MCF 10A (cell line): Measurements from ENCODE around the gene DCAKD. TPM values are rescaled to one million over a fixed set of nuclear protein-coding genes. Genes with fewer than 3 reads are reported as not detected.
A peak's percentile ranks its signal among the peaks of the same experiment; 100 is the strongest.

Experiments used
- BruUV-seq: library from RNA; stranded (reverse); fragments of 400-500 nt; replicated peaks from 2 replicates; lab custom pipeline; 2021; lab: Mats Ljungman, UMichigan
- CTCF ChIA-PET: fragments of 300-600 bp; sonication (Branson Sonifier 250); formaldehyde crosslinking; extraction: SDS; loops from one replicate; lab custom pipeline; 2021; ENCODE audit warnings: antibody characterized with exemption, inconsistent platforms; lab: Yijun Ruan, JAX
- POLR2A ChIA-PET: fragments of 300-600, 350-650 bp; sonication (Branson Sonifier 250); formaldehyde crosslinking; extraction: SDS; loops from one replicate; lab custom pipeline; 2020; ENCODE audit warnings: antibody characterized with exemption, inconsistent platforms; lab: Yijun Ruan, JAX
- DNase-seq: peaks from one replicate; pipeline ENCODE4 v3.0.0-alpha.2; 2018; ENCODE audit not compliant: unreplicated experiment
- H3K27ac Mint-ChIP-seq: one replicate; pipeline ENCODE4 v1.8.0; 2022; ENCODE audit warnings: mild to moderate bottlenecking, low read depth, mixed read lengths; ENCODE audit not compliant: unreplicated experiment
- H3K27me3 Mint-ChIP-seq: one replicate; pipeline ENCODE4 v1.8.0; 2022; ENCODE audit warnings: mixed read lengths; ENCODE audit not compliant: insufficient read depth, unreplicated experiment
- H3K36me3 Mint-ChIP-seq: one replicate; pipeline ENCODE4 v1.8.0; 2022; ENCODE audit warnings: mild to moderate bottlenecking, moderate library complexity, mixed read lengths; ENCODE audit not compliant: insufficient read depth, unreplicated experiment
- H3K4me1 Mint-ChIP-seq: one replicate; pipeline ENCODE4 v1.8.0; 2022; ENCODE audit warnings: mixed read lengths; ENCODE audit not compliant: insufficient read depth, unreplicated experiment
- H3K4me3 Mint-ChIP-seq: one replicate; pipeline ENCODE4 v1.8.0; 2022; ENCODE audit warnings: mild to moderate bottlenecking, moderate library complexity, mixed read lengths; ENCODE audit not compliant: unreplicated experiment
- H3K9me3 Mint-ChIP-seq: one replicate; pipeline ENCODE4 v1.8.0; 2022; ENCODE audit warnings: mixed read lengths; ENCODE audit not compliant: unreplicated experiment
- CTCF ChIP-seq: fragments of 200-600 bp; IDR thresholded peaks from one replicate; pipeline ENCODE4 v1.8.0; 2022; ENCODE audit warnings: antibody characterized with exemption, mild to moderate bottlenecking; ENCODE audit not compliant: unreplicated experiment
- intact Hi-C: fragments of 100-400 bp; cut with micrococcal nuclease; formaldehyde crosslinking; loops from 2 replicates; pipeline ENCODE4 v1.14.1; 2022
- total RNA-seq: library from RNA; stranded (reverse); gene quantifications from 2 replicates; pipeline ENCODE4 v1.2.3, GENCODE V29; 2022

The DCAKD gene
- total RNA-seq, 1 experiment from 2014 or later, result 23.3 TPM

GRCh38 chr17:45081047-45081703 is 29.7 kb upstream of the DCAKD start:
- no peak for DNase-seq
- Mint-ChIP-seq H3K9me3 (no peaks in the 10 kb centered on the region), H3K27me3 (no peaks in the 10 kb centered on the region), H3K4me1 (peaks cover 8% of the 10 kb centered on the region), H3K4me3 (no peak overlapping the region), H3K27ac (no peak overlapping the region), H3K36me3 (peaks cover 86% of the 10 kb centered on the region)
- ChIA-PET POLR2A (interaction anchor here (0.7 kb wide), 1 partner anchor 90 kb away, joined by 3 read pairs; no protein-coding TSS in a partner anchor), CTCF (interaction anchor here (0.6 kb wide), 2 partner anchors 18 to 50 kb away, joined by 3 read pairs; no protein-coding TSS in a partner anchor)
- BruUV-seq, result no TSS peak
- no peak for TF ChIP-seq CTCF
- intact Hi-C loops, result no loop called here

GRCh38 chr17:45077643-45078042 is 26.2 kb upstream of the DCAKD start:
- no TSS peak for BruUV-seq
- intact Hi-C loops, result no loop called here
- H3K9me3 Mint-ChIP-seq, result no peaks in the 10 kb centered on the region
- CTCF ChIA-PET, result interaction anchor here (1.3 to 2.2 kb wide), 2 partner anchors 19 to 22 kb away, joined by 4 to 12 read pairs; no protein-coding TSS in a partner anchor
- H3K4me3 Mint-ChIP-seq, result no peak overlapping the region
- peaks cover 77% of the 10 kb centered on the region for H3K36me3 Mint-ChIP-seq
- TF ChIP-seq CTCF, result no peak
- POLR2A ChIA-PET, result interaction anchor here (2.2 to 4.0 kb wide), 3 partner anchors 10 to 17 kb away, joined by 7 to 27 read pairs (median 20); partner anchors contain the start of gene NMT1
- H3K27ac Mint-ChIP-seq, result no peak overlapping the region
- H3K27me3 Mint-ChIP-seq, result no peaks in the 10 kb centered on the region
- DNase-seq, result no peak
- peaks cover 16% of the 10 kb centered on the region for H3K4me1 Mint-ChIP-seq

- Mint-ChIP-seq H3K9me3 (no peaks in the 10 kb centered on the region), H3K27ac (peak overlapping the region; percentile 25), H3K27me3 (no peaks in the 10 kb centered on the region), H3K4me1 (peaks cover 16% of the 10 kb centered on the region), H3K36me3 (peaks cover 69% of the 10 kb centered on the region), H3K4me3 (no peak overlapping the region)
- POLR2A ChIA-PET, result interaction anchor here (0.9 to 2.1 kb wide), 4 partner anchors 12 to 19 kb away, joined by 3 to 8 read pairs (median 3); partner anchors contain the start of gene NMT1
- CTCF ChIA-PET, result interaction anchor here (0.7 to 1.4 kb wide), 3 partner anchors 26 to 140 kb away, joined by 3 to 5 read pairs (median 4); no protein-coding TSS in a partner anchor
- intact Hi-C loops, result no loop called here
- TF ChIP-seq CTCF, result no peak
- BruUV-seq, result no TSS peak
- DNase-seq, result no peak
Measured at GRCh38 chr17:45073414-45074070, 22.1 kb upstream of the DCAKD start.

GRCh38 chr17:45070809-45071208 is 19.4 kb upstream of the DCAKD start:
- Mint-ChIP-seq H3K27me3 (no peaks in the 10 kb centered on the region), H3K4me1 (peaks cover 5% of the 10 kb centered on the region), H3K4me3 (no peak overlapping the region), H3K36me3 (peaks cover 66% of the 10 kb centered on the region), H3K27ac (peak overlapping the region; percentile 42), H3K9me3 (no peaks in the 10 kb centered on the region)
- no peak for TF ChIP-seq CTCF
- ChIA-PET POLR2A (interaction anchor here (1.0 to 1.6 kb wide), 2 partner anchors 8 to 10 kb away, joined by 4 to 6 read pairs; partner anchors contain the start of gene NMT1), CTCF (no interaction called here)
- intact Hi-C loops, result no loop called here
- no peak for DNase-seq
- BruUV-seq, result no TSS peak
